ENCODE data around the gene CDH23.

DNA sequence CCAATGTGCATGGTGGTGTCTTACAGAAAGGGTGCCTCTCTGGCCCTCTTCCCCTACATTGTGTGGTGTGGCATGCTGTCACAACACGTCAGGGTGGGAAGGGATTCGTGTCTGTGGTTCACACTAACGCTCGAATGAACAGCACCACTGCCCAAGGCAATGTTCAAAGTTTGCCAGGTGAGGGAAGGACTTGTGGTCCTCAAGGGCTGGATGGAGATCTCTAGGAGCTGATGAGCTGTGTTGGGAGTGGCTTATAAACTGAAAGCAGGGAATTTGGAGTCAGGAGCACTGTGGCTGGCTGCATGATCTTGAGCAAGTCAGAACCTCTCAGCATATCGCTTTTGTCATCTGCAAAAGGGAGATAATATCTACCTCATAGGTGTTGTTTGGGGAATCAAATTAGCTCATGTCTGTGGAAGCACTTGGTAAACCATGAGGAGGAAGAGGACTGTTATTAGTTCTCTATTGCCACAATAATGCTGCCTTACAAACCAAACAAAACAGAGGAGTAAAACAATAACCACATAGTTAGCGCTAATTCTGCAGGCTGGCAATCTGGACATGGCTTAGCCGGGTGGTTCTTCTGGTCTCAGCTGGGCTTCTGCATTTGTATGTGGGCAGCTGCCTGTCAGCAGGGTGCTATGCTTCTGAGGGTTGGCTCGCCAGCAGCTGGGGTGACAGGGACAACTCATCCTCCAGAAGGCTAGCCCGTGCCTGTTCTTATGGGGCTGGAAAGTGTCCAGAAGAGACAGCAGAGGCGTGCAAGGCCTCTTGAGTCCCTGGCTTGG, 345.8 kb downstream of the CDH23 start:
- TF ChIP-seq, protein P1, sequence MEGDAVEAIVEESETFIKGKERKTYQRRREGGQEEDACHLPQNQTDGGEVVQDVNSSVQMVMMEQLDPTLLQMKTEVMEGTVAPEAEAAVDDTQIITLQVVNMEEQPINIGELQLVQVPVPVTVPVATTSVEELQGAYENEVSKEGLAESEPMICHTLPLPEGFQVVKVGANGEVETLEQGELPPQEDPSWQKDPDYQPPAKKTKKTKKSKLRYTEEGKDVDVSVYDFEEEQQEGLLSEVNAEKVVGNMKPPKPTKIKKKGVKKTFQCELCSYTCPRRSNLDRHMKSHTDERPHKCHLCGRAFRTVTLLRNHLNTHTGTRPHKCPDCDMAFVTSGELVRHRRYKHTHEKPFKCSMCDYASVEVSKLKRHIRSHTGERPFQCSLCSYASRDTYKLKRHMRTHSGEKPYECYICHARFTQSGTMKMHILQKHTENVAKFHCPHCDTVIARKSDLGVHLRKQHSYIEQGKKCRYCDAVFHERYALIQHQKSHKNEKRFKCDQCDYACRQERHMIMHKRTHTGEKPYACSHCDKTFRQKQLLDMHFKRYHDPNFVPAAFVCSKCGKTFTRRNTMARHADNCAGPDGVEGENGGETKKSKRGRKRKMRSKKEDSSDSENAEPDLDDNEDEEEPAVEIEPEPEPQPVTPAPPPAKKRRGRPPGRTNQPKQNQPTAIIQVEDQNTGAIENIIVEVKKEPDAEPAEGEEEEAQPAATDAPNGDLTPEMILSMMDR (IDR thresholded peaks at IDR 0.05 in 2 of 3, conservative IDR thresholded peaks at IDR 0.05 in 1 of 3; ENCODE audit: control insufficient read depth in 2 of 3, extremely low read depth in 1 of 3, insufficient read depth in 1 of 3, low read depth in 3 of 3, low read length in 3 of 3): no peak
- TF ChIP-seq JUND (IDR thresholded peaks at IDR 0.05; ENCODE audit: low read depth, low read length): no peak
- no peak for TF ChIP-seq EZH2 (IDR thresholded peaks at IDR 0.05; ENCODE audit: borderline replicate concordance, control insufficient read depth, low read depth, low read length)
- TF ChIP-seq NBN (IDR thresholded peaks at IDR 0.05): no peak
- TF ChIP-seq BRCA1 (IDR thresholded peaks at IDR 0.05; ENCODE audit: low read depth, low read length): no peak
- TF ChIP-seq EP300 (IDR thresholded peaks at IDR 0.05; ENCODE audit: borderline replicate concordance in 1 of 2, control insufficient read depth in 1 of 2, low read depth in 2 of 2, low read length in 2 of 2): no peak

Measured in GM12878 (cell line).